Measurements from ENCODE around the gene PCK2.

PCK2 gene

GRCh38 chr14:24130380-24130716, 36.2 kb downstream of the PCK2 start, which contains the start of gene FITM1:
TSS of gene FITM1 (plus strand) at chr14:24130659. CDS start at chr14:24131564, 905 bp downstream.
- in situ Hi-C loops (cut with MboI; ENCODE audit: low sequenced_read_pairs, unreplicated experiment): no loop called here
- DNase-seq (ENCODE audit: low spot score): no peak
- TF ChIP-seq CTCF (IDR thresholded peaks at IDR 0.05; ENCODE audit: borderline replicate concordance, control extremely low read depth, extremely low read depth, insufficient read depth, missing control alignments): no peak

DNA sequence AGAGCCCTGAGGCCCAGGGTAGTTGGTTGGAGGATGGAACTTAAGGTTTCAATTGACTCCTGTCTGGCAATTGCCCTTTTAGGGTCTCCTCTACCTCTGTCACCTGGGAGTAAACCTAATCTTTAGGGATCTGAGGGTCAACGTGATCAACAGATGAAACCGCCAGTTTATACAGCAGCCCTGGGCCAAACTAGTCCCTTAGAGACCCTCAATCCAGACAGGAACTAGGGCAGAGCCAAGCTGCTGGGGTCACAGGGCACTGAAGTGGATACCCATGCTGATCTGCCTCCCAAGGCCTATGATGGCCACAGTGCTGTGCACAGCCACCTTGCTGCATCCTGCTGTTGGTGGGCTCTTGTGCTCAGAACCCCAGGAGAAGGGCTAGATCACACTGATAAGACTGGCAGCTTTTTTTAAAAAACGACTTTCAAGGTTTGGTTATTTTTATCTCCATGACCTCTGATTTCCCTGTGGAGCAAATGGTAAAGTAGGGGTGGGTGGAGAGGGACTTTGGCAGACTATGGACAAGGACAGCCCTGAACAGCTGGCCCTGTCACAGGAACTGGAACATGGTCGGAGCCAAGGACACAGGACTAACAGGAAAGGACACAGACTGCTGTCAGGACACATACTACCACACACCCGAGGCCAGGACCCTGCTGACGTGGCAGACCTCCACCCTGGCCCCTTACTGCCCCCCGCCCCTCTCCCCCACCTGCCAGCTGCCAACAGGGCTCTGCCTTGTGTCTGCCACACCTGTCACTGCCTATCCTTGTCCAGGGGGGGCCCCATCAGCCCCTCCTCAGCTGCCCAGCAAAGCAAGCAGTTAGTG, 36.8 kb downstream of the PCK2 start:
- no peak for DNase-seq (ENCODE audit: low spot score)
- TF ChIP-seq CTCF (IDR thresholded peaks at IDR 0.05; ENCODE audit: borderline replicate concordance, control extremely low read depth, extremely low read depth, insufficient read depth, missing control alignments): no peak
- in situ Hi-C loops (cut with MboI; ENCODE audit: low sequenced_read_pairs, unreplicated experiment): no loop called here

- in situ Hi-C loops (cut with MboI; ENCODE audit: low sequenced_read_pairs, unreplicated experiment): no loop called here
- DNase-seq (ENCODE audit: low spot score): no peak
- TF ChIP-seq CTCF (IDR thresholded peaks at IDR 0.05; ENCODE audit: borderline replicate concordance, control extremely low read depth, extremely low read depth, insufficient read depth, missing control alignments): no peak
Measured at GRCh38 chr14:24131549-24131966, 37.4 kb downstream of the PCK2 start.

DNA sequence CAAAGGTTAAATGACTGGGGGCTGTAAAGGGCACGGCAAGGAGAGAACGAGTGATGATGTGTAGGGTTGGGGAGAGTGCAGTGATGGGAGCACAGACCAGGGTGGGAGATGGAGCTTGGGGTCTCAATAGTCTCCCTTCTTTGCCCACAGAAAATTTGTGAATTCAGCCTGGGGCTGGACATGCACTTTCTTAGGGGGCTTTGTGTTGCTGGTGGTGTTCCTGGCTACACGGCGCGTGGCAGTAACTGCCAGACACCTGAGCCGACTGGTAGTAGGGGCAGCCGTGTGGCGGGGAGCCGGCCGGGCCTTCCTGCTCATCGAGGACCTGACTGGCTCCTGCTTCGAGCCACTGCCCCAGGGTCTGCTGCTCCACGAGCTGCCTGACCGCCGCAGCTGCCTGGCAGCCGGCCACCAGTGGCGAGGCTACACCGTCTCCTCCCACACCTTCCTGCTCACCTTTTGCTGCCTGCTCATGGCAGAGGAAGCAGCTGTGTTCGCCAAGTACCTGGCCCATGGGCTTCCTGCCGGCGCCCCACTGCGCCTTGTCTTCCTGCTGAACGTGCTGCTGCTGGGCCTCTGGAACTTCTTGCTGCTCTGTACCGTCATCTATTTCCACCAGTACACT, 38.1 kb downstream of the PCK2 start:
- DNase-seq (ENCODE audit: low spot score): no peak
- in situ Hi-C loops (cut with MboI; ENCODE audit: low sequenced_read_pairs, unreplicated experiment): no loop called here
- TF ChIP-seq CTCF (IDR thresholded peaks at IDR 0.05; ENCODE audit: borderline replicate concordance, control extremely low read depth, extremely low read depth, insufficient read depth, missing control alignments): no peak

GRCh38 chr14:24132976-24133375, 38.9 kb downstream of the PCK2 start:
- in situ Hi-C loops (cut with MboI; ENCODE audit: low sequenced_read_pairs, unreplicated experiment): no loop called here
- DNase-seq (ENCODE audit: low spot score): no peak
- TF ChIP-seq CTCF (IDR thresholded peaks at IDR 0.05; ENCODE audit: borderline replicate concordance, control extremely low read depth, extremely low read depth, insufficient read depth, missing control alignments): no peak

- no peak for DNase-seq (ENCODE audit: low spot score)
- no peak for TF ChIP-seq CTCF (IDR thresholded peaks at IDR 0.05; ENCODE audit: borderline replicate concordance, control extremely low read depth, extremely low read depth, insufficient read depth, missing control alignments)
- in situ Hi-C loops (cut with MboI; ENCODE audit: low sequenced_read_pairs, unreplicated experiment): no loop called here
Measured at GRCh38 chr14:24133735-24134134, 39.6 kb downstream of the PCK2 start.
